Measurements from ENCODE around the gene FTL.
A peak's percentile ranks its signal among the peaks of the same experiment; 100 is the strongest.

FTL gene

GRCh38 chr19:48994035-48994386 is 28.9 kb downstream of the FTL start:
- peak overlapping the region; percentile 86 for H3K4me2 ChIP-seq (ENCODE audit: low read length)
- no peaks in the 10 kb centered on the region for H3F3A ChIP-seq (ENCODE audit: control insufficient read depth, insufficient read depth)
- H3K4me3 ChIP-seq (ENCODE audit: low read length), result peak overlapping the region; percentile 81
- H4K20me1 ChIP-seq (ENCODE audit: control insufficient read depth, insufficient read depth, low read depth, low read length), result peaks cover 4% of the 10 kb centered on the region; the same call in 1 of the 2 replicates
- peaks cover 72% of the 10 kb centered on the region for H3K79me2 ChIP-seq (ENCODE audit: control insufficient read depth, low read length)
- H3K36me3 ChIP-seq (ENCODE audit: control insufficient read depth, low read length), result peaks cover 28% of the 10 kb centered on the region
- H3K9me3 ChIP-seq (ENCODE audit: control insufficient read depth, insufficient read depth, low read length), result no peaks in the 10 kb centered on the region
- TF ChIP-seq EZH2phosphoT487 (IDR thresholded peaks at IDR 0.05; ENCODE audit: borderline replicate concordance, low read length) (no peak), CTCF (IDR thresholded peaks at IDR 0.05; ENCODE audit: low read depth, low read length, poor library complexity, severe bottlenecking) (no peak)
- H3K9me2 ChIP-seq (replicated peaks; ENCODE audit: control insufficient read depth, low read length), result no peaks in the 10 kb centered on the region
- peaks cover 20% of the 10 kb centered on the region for H3K4me1 ChIP-seq (ENCODE audit: control insufficient read depth, low read length)
- peak overlapping the region; percentile 75 for H3K27ac ChIP-seq (ENCODE audit: low read depth, low read length)
- no peaks in the 10 kb centered on the region for H3K27me3 ChIP-seq (ENCODE audit: control insufficient read depth, low read length)

GRCh38 chr19:48997972-48998371 is 32.9 kb downstream of the FTL start:
- Histone ChIP-seq H3K4me1 (ENCODE audit: control insufficient read depth, low read length) (peaks cover 16% of the 10 kb centered on the region), H3F3A (ENCODE audit: control insufficient read depth, insufficient read depth) (no peaks in the 10 kb centered on the region), H3K27ac (ENCODE audit: low read depth, low read length) (no peak overlapping the region), H3K79me2 (ENCODE audit: control insufficient read depth, low read length) (peaks cover 71% of the 10 kb centered on the region), H3K36me3 (ENCODE audit: control insufficient read depth, low read length) (peaks cover 56% of the 10 kb centered on the region), H3K4me3 (ENCODE audit: low read length) (no peak overlapping the region), H3K27me3 (ENCODE audit: control insufficient read depth, low read length) (no peaks in the 10 kb centered on the region), H3K9me3 (ENCODE audit: control insufficient read depth, insufficient read depth, low read length) (no peaks in the 10 kb centered on the region), H3K9me2 (replicated peaks; ENCODE audit: control insufficient read depth, low read length) (no peaks in the 10 kb centered on the region), H4K20me1 (ENCODE audit: control insufficient read depth, insufficient read depth, low read depth, low read length) (peaks cover 4% of the 10 kb centered on the region; the same call in 1 of the 2 replicates), H3K4me2 (ENCODE audit: low read length) (no peak overlapping the region)
- peak; percentile 85 for TF ChIP-seq CTCF (IDR thresholded peaks at IDR 0.05; ENCODE audit: low read depth, low read length, poor library complexity, severe bottlenecking)
- no peak for TF ChIP-seq EZH2phosphoT487 (IDR thresholded peaks at IDR 0.05; ENCODE audit: borderline replicate concordance, low read length)

DNA sequence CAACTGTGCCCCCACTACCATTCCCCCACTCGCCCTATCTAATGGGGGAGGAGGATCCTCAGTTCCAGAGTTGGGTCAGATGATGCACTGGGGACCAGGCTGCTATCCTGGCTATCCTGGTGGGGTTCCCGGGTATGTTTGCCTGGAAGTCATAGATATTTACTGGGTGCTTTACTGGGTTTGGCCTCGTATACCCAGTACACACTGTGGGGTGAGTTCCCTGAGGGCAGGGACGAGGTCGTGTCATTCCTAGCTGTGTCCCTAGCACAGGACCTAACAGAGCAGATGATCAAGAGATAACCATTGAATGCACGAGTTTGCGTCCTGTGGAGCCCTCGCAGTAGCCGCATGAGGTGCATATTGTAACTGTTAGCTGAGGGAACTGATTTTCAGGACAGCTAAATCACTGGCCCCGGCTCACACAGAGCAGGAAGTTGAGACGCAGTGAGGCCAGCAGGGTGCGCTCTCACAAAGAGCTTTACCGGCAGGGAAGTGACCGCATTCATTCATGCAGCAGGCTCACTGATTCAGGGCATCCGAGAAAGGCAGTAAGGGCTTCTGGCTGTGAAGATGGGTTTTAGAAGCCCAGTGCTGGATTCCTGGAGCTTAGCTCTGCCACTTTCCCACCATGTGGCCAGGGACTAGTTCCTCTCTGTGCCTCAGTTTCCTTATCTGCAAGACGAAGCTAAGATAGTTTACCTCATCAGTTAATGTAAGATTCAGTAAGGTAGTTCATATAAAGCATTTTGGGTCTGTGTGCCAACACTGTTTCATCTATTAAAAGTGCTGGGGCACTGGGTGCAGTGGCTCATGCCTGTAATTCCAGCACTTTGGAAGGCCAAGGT is 34.6 kb downstream of the FTL start:
- H3K9me2 ChIP-seq (replicated peaks; ENCODE audit: control insufficient read depth, low read length), result no peaks in the 10 kb centered on the region
- H3K27me3 ChIP-seq (ENCODE audit: control insufficient read depth, low read length), result no peaks in the 10 kb centered on the region
- H3K4me2 ChIP-seq (ENCODE audit: low read length), result no peak overlapping the region
- H3K4me1 ChIP-seq (ENCODE audit: control insufficient read depth, low read length), result peaks cover 12% of the 10 kb centered on the region
- peaks cover 4% of the 10 kb centered on the region; the same call in 1 of the 2 replicates for H4K20me1 ChIP-seq (ENCODE audit: control insufficient read depth, insufficient read depth, low read depth, low read length)
- H3K27ac ChIP-seq (ENCODE audit: low read depth, low read length), result no peak overlapping the region
- TF ChIP-seq CTCF (IDR thresholded peaks at IDR 0.05; ENCODE audit: low read depth, low read length, poor library complexity, severe bottlenecking), result peak; percentile 92
- no peak for TF ChIP-seq EZH2phosphoT487 (IDR thresholded peaks at IDR 0.05; ENCODE audit: borderline replicate concordance, low read length)
- H3K36me3 ChIP-seq (ENCODE audit: control insufficient read depth, low read length), result peaks cover 62% of the 10 kb centered on the region
- peaks cover 60% of the 10 kb centered on the region for H3K79me2 ChIP-seq (ENCODE audit: control insufficient read depth, low read length)
- H3K9me3 ChIP-seq (ENCODE audit: control insufficient read depth, insufficient read depth, low read length), result no peaks in the 10 kb centered on the region
- no peaks in the 10 kb centered on the region for H3F3A ChIP-seq (ENCODE audit: control insufficient read depth, insufficient read depth)
- no peak overlapping the region for H3K4me3 ChIP-seq (ENCODE audit: low read length)
